Smooth muscle cell (in vitro differentiated cells): ENCODE measurements around the gene LHB. TPM values are rescaled to one million over a fixed set of nuclear protein-coding genes. Genes with fewer than 3 reads are reported as not detected.
"Not testable (repeated sequence)": the region's sequence is repeated elsewhere in the genome, so short reads cannot be mapped to it uniquely, and the experiment has no call there.

Source experiments
- DNase-seq: peaks from one replicate; lab custom pipeline; 2025; ENCODE audit not compliant: unreplicated experiment; lab: John Stamatoyannopoulos, UW
- H2AFZ ChIP-seq: fragments of 200-600 bp; sonication (generic); 2 replicates; pipeline ENCODE4 v1.6.0; 2016; ENCODE audit warnings: antibody characterized with exemption, low read depth, mild to moderate bottlenecking
- H3F3A ChIP-seq: fragments of 200-600 bp; sonication (generic); 2 replicates; pipeline ENCODE4 v1.6.0; 2017; ENCODE audit warnings: antibody characterized with exemption, low read depth
- H3K27ac ChIP-seq: fragments of 200-600 bp; sonication (generic); 2 replicates; pipeline ENCODE4 v1.5.1; 2016; ENCODE audit warnings: low read depth, mild to moderate bottlenecking
- H3K27me3 ChIP-seq: fragments of 200-600 bp; sonication (generic); 2 replicates; pipeline ENCODE4 v1.6.1; 2016; ENCODE audit warnings: low read depth, mild to moderate bottlenecking
- H3K36me3 ChIP-seq: fragments of 200-600 bp; sonication (generic); 2 replicates; pipeline ENCODE4 v1.5.1; 2016; ENCODE audit warnings: low read depth
- H3K4me1 ChIP-seq: fragments of 200-600 bp; sonication (generic); 2 replicates; pipeline ENCODE4 v1.5.1; 2016; ENCODE audit warnings: low read depth
- H3K4me2 ChIP-seq: fragments of 200-600 bp; sonication (generic); 2 replicates; pipeline ENCODE4 v1.6.0; 2016; ENCODE audit warnings: mild to moderate bottlenecking
- H3K4me3 ChIP-seq: fragments of 200-600 bp; sonication (generic); 2 replicates; pipeline ENCODE4 v1.5.1; 2016; ENCODE audit warnings: mild to moderate bottlenecking
- H3K79me2 ChIP-seq: fragments of 200-600 bp; sonication (generic); 2 replicates; pipeline ENCODE4 v1.6.0; 2016; ENCODE audit warnings: low read depth, mild to moderate bottlenecking
- H3K9ac ChIP-seq: fragments of 200-600 bp; sonication (generic); 2 replicates; pipeline ENCODE4 v1.6.0; 2016; ENCODE audit warnings: low read depth
- H3K9me3 ChIP-seq: fragments of 200-600 bp; sonication (generic); replicated peaks from 2 replicates; pipeline ENCODE4 v1.5.1; 2016; ENCODE audit warnings: low read depth
- H4K20me1 ChIP-seq: fragments of 200-600 bp; sonication (generic); 2 replicates; pipeline ENCODE4 v1.6.0; 2016; ENCODE audit warnings: low read depth
- WGBS: methylation state at CpG from one replicate; pipeline ENCODE4 v1.1.7; 2016; ENCODE audit warnings: low lambda C conversion rate; 5-methylcytosine and 5-hydroxymethylcytosine counted together
- polyA plus RNA-seq: library from polyadenylated mRNA; unstranded; fragments of >200 nt; fragmentation: Nextera tagmentation; extraction: Ambion mirVana; gene quantifications from 2 replicates; pipeline ENCODE4 v1.2.1, GENCODE V29; 2016
- total RNA-seq: library from RNA; depleted of rRNA; stranded (reverse); fragments of >200 nt; gene quantifications from 2 replicates; pipeline ENCODE4 v1.2.3, GENCODE V29; 2014
- TF ChIP-seq, protein P1 (sequence below): fragments of 200-600 bp; sonication (generic); IDR thresholded peaks from 2 replicates; pipeline ENCODE4 v1.5.1; 2017; ENCODE audit warnings: borderline replicate concordance, mild to moderate bottlenecking, antibody characterized with exemption; ENCODE audit not compliant: insufficient read depth, poor library complexity, severe bottlenecking

Gene LHB
- total and polyA plus RNA-seq, 2 experiments from 2014 or later: not detected

DNA sequence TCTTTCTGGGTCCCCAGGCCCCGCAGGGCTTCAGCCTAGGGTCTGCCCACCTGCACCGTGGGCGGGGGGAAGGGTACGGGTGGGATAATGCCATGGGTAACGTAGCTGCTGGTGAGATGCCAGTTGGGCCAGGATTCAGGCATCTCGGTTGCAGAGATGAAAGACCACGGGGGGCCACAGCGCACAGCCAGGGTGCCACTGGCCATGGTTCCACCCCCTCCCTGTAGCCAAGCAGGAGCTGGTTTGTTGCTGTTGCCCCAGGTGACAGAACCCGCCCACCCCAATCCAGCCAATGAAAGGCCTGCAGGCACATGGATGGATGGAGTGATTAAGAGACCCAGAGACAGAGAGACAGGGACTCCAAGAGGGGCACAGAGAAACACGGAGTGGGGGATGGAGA is 41.7 kb upstream of the LHB start:
- Histone ChIP-seq H3K9ac (no peak overlapping the region), H3F3A (no peaks in the 10 kb centered on the region), H3K36me3 (no peaks in the 10 kb centered on the region), H3K27ac (no peak overlapping the region), H3K79me2 (no peaks in the 10 kb centered on the region), H3K9me3 (no peaks in the 10 kb centered on the region), H2AFZ (no peak overlapping the region), H3K4me2 (no peak overlapping the region), H3K4me1 (peaks cover 3% of the 10 kb centered on the region), H3K4me3 (no peak overlapping the region), H4K20me1 (peaks cover 15% of the 10 kb centered on the region), H3K27me3 (no peaks in the 10 kb centered on the region)
- 84% methylated on average over 10 of the region's 10 CpGs for WGBS
- DNase-seq: no peak
- TF ChIP-seq, protein P1, sequence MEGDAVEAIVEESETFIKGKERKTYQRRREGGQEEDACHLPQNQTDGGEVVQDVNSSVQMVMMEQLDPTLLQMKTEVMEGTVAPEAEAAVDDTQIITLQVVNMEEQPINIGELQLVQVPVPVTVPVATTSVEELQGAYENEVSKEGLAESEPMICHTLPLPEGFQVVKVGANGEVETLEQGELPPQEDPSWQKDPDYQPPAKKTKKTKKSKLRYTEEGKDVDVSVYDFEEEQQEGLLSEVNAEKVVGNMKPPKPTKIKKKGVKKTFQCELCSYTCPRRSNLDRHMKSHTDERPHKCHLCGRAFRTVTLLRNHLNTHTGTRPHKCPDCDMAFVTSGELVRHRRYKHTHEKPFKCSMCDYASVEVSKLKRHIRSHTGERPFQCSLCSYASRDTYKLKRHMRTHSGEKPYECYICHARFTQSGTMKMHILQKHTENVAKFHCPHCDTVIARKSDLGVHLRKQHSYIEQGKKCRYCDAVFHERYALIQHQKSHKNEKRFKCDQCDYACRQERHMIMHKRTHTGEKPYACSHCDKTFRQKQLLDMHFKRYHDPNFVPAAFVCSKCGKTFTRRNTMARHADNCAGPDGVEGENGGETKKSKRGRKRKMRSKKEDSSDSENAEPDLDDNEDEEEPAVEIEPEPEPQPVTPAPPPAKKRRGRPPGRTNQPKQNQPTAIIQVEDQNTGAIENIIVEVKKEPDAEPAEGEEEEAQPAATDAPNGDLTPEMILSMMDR: no peak

- Histone ChIP-seq H3K9ac (no peak within 1 kb of the TSS), H3K4me1 (peaks cover 3% of the 10 kb centered on the region), H3K79me2 (no peaks in the 10 kb centered on the region), H3K4me2 (peak within 1 kb of the TSS; percentile 91), H3K4me3 (peak within 1 kb of the TSS; percentile 53), H3K36me3 (no peaks in the 10 kb centered on the region), H3K9me3 (no peaks in the 10 kb centered on the region), H3K27ac (no peak within 1 kb of the TSS), H2AFZ (peak within 1 kb of the TSS; percentile 58), H3F3A (no peaks in the 10 kb centered on the region), H3K27me3 (no peaks in the 10 kb centered on the region), H4K20me1 (peaks cover 15% of the 10 kb centered on the region)
- TF ChIP-seq, protein P1: no peak
- peak; percentile 19 for DNase-seq
- WGBS: 16% methylated on average over 38 of the region's 38 CpGs
Observed at GRCh38 chr19:49057636-49058234, 40.8 kb upstream of the LHB start, which contains the start of gene CGB7. TSS of gene CGB7 (minus strand) at chr19:49057749. CDS start at chr19:49055375, 2,374 bp downstream.

DNA sequence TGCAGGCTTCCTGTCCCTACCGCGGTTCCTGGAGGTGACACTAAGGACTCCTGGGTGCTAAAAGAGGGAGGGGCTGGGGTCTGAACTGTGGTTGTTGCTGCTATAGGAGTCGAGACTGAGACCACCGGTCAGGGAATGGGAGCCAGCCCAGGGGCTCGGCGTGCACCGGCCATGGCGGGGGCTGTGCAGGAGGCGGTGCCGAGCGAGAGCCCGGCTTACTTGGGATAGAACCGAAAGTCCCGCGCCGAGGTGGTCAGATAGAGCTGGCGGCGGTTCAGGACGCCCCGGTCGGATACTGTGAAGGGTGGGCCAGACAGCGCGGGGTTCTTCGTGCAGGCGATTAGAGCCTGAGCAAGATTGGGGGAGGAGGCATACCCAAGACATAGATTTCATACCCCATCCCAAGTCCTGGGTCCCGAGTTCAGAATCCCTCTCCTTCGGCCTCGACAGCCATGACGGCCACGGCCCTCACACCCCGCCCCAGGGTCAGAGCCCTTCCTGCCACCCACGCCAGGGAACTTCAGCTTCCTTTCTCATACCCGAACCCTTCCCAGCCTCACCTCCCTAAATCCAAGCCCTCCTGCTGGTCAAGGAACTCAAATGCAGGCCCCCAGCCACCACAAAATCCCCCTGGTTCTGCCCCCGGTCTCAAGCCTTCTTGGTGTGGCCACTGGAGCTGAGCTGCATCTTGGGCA is 40.2 kb upstream of the LHB start:
- Histone ChIP-seq H2AFZ (peak overlapping the region; percentile 58), H3K4me2 (peak overlapping the region; percentile 91), H3K4me3 (peak overlapping the region; percentile 53), H4K20me1 (peaks cover 15% of the 10 kb centered on the region)
- H3K9ac ChIP-seq, DNase-seq, H3K27ac ChIP-seq, H3K9me3 ChIP-seq, H3K36me3 ChIP-seq, H3F3A ChIP-seq, H3K27me3 ChIP-seq, H3K79me2 ChIP-seq, H3K4me1 ChIP-seq: not testable (repeated sequence)
- 39% methylated on average over 19 of the region's 34 CpGs for WGBS

DNA sequence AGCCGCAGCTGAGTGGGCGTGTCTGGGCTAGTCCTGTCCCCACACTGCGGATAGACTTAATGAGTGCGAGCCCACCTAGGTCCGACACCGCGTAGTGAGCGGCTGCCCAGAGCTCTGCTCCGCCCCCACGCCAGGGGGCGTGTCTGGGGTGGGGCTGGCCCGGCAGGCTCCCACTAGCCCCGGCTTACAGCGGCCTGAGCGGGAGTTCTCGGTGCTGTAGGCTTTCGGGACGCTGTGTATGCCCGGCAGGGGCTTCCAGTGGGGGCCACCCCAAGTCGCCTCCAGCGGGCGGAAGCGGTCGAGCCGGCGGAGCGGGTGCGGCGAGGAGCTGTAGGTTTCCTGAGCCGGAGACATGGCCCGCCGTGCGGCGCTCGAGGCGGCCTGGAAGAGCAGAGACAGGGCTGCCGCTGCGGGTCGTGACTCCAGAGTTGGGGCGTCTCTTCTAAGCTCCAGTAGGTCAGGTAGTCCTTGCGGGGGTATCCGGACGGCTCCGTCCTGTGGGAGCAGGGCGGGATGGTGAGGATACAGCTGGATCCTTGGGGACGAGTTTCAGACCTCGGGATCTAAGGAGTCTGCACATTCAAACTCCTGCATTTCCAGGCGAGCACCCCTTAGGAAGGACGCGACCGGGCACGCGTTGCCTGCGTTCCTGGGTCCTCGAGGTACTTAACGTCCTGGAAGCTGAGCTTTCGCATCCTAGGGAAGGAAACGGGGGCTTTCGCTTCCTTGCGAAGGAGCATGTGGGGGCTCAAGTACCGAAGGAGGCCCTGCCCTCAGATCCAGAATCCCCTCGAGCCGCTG is 39.4 kb upstream of the LHB start:
- H3K27ac ChIP-seq: no peak overlapping the region
- no peaks in the 10 kb centered on the region for H3F3A ChIP-seq
- H4K20me1 ChIP-seq: peaks cover 15% of the 10 kb centered on the region
- peak; percentile 25 for DNase-seq
- peaks cover 3% of the 10 kb centered on the region for H3K4me1 ChIP-seq
- H3K36me3 ChIP-seq: no peaks in the 10 kb centered on the region
- no peaks in the 10 kb centered on the region for H3K79me2 ChIP-seq
- peak overlapping the region; percentile 1 for H3K9ac ChIP-seq
- H3K27me3 ChIP-seq: no peaks in the 10 kb centered on the region
- peak overlapping the region; percentile 28 for H2AFZ ChIP-seq
- TF ChIP-seq, protein P1: peak; percentile 31
- WGBS: 2% methylated on average over 60 of the region's 63 CpGs
- H3K9me3 ChIP-seq: no peaks in the 10 kb centered on the region
- H3K4me2 ChIP-seq: peak overlapping the region; percentile 91
- H3K4me3 ChIP-seq: peak overlapping the region; percentile 53

DNA sequence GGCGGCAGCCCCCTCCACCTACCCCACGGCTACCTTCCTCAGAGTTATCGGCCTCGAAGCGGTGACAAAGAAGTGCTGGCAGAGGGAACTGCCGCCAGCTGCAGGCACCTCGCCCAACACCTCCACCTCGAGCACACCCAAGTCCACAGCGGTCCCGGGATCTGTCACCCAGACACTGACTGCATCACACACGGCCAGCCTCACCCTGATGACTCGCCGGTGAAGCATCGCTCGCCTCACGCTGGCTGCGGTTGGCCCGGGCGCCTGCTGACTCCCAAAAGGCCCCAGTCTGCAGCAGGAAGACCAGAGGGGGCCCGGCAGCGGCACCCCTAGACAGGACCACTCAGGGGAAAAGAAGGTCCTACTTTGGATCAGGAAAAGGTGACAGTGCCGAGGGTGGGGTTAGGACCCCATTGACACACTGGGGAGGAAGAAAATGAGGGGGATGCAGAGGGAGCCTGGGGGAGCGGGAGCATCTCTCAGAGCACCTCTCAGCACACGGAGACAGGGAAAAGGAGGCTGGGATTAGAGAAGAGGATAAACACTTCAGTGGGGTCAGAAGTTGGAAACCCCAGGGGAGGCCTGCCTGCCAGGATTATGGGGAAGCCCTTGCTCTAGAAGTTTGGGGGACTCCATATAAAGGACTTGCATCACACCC is 33.6 kb upstream of the LHB start:
- H3K4me1 ChIP-seq, H3K27me3 ChIP-seq, H3K4me3 ChIP-seq, H3K9me3 ChIP-seq, H3K79me2 ChIP-seq, H4K20me1 ChIP-seq, DNase-seq, H2AFZ ChIP-seq, H3K4me2 ChIP-seq, H3K36me3 ChIP-seq, H3K9ac ChIP-seq, H3F3A ChIP-seq: not testable (repeated sequence)
- H3K27ac ChIP-seq: peak overlapping the region; percentile 53
- 46% methylated on average over 23 of the region's 24 CpGs for WGBS

DNA sequence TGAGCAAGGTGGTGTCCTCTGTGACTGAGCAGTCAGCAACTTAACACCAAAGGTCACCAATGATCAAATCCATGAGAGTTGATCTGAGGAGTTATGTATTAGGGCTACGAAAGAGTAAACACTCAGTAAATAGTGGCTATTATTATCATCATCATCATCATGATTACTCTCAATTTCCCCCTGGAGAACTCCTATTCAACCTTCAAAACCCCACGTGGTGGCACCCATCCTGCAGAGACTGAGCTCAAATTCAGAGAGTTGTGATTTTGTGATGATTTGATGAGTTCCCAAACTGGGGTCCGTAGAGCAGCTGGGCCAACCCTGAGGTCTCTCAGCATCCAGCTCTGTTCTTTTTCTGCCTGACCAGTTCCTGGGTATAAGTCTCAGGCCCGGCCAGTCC is 32.9 kb upstream of the LHB start:
- not testable (repeated sequence) for H2AFZ ChIP-seq, H3K4me3 ChIP-seq, DNase-seq, H4K20me1 ChIP-seq, H3K9ac ChIP-seq, H3K4me1 ChIP-seq, H3F3A ChIP-seq, H3K79me2 ChIP-seq, H3K36me3 ChIP-seq, H3K9me3 ChIP-seq, H3K27me3 ChIP-seq, H3K4me2 ChIP-seq
- WGBS: 87% methylated on average over 3 of the region's 4 CpGs
- H3K27ac ChIP-seq: peak overlapping the region; percentile 53
